ENCODE measurements around the gene CRYBA2. TPM values are rescaled to one million over a fixed set of nuclear protein-coding genes. Genes with fewer than 3 reads are reported as not detected.

Gene CRYBA2
- total RNA-seq, 4 donors from 2014 or later, result not detected

GRCh38 chr2:218999021-218999880 is 6.0 kb upstream of the CRYBA2 start:
- DNase-seq (ENCODE audit: low spot score) (no peak), ATAC-seq (ENCODE audit: low FRiP score) (no peak)
- no peak for TF ChIP-seq CTCF (IDR thresholded peaks at IDR 0.05)

GRCh38 chr2:218998414-218999002 is 5.3 kb upstream of the CRYBA2 start:
- TF ChIP-seq CTCF (IDR thresholded peaks at IDR 0.05), result no peak

GRCh38 chr2:218997731-218998130 is 4.5 kb upstream of the CRYBA2 start:
- DNase-seq (ENCODE audit: low spot score) (no peak), ATAC-seq (ENCODE audit: low FRiP score) (no peak)
- TF ChIP-seq CTCF (IDR thresholded peaks at IDR 0.05), result no peak

More at GRCh38 chr2:218998414-218999002, 5.3 kb upstream of the CRYBA2 start:
- ATAC-seq (ENCODE audit: low FRiP score) (no peak), DNase-seq (ENCODE audit: low spot score) (no peak)

DNA sequence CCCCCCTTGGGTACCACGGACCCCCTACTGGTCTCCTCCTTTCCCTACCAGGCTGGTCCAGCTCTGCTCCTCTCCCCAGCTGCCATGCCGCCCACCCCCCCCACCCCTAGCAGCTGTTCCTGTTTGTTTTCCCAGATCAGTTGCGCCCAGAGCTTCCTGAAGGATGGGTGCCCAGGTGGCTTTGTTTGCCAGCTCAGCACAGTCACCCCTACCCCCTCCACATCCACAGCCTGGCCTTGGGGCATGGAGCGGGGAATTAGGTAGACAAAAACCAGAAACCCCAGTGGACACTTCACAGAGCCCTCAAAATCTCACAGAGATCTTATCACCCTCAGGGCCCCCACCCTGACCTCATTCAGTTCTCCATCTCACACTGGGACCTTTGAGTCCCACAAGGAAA is 3.7 kb upstream of the CRYBA2 start:
- no peak for ATAC-seq (ENCODE audit: low FRiP score)
- no peak for TF ChIP-seq CTCF (IDR thresholded peaks at IDR 0.05)
- no peak for DNase-seq (ENCODE audit: low spot score)

- TF ChIP-seq CTCF (IDR thresholded peaks at IDR 0.05), result peak in 2 of 3 donors; percentile 50 to 84
- peak; percentile 87 for DNase-seq (ENCODE audit: low spot score)
- ATAC-seq (ENCODE audit: low FRiP score), result peak; percentile 93
Measured at GRCh38 chr2:218995972-218996711, 2.9 kb upstream of the CRYBA2 start.

DNA sequence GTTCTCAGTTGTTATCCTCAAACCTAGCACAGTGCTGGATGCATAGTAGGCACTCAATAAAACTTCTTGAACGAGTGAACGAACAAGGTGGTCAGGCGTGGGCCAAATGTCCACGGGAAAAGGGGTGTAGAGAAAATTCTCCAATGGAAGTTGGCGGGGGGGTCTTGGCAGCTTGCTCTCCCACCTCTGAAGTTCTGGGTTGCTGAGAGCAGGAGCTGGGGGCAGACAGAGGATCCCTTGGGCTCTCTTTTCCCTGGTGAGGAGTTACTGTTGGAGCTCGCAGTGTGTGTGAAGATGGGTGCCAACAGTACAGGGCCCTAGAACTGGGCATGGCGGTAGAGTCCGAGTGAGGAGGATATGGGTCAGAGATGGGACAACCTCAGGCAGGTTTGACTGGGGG is 2.3 kb upstream of the CRYBA2 start:
- DNase-seq (ENCODE audit: low spot score), result no peak
- no peak for TF ChIP-seq CTCF (IDR thresholded peaks at IDR 0.05)
- no peak for ATAC-seq (ENCODE audit: low FRiP score)
